ENCODE data around the gene CAMK4. TPM values are rescaled to one million over a fixed set of nuclear protein-coding genes. Genes with fewer than 3 reads are reported as not detected.

CAMK4 gene
- total and polyA plus RNA-seq, 3 donors from 2014 or later, result 35.4 to 76.9 (median 60.3) TPM

DNA sequence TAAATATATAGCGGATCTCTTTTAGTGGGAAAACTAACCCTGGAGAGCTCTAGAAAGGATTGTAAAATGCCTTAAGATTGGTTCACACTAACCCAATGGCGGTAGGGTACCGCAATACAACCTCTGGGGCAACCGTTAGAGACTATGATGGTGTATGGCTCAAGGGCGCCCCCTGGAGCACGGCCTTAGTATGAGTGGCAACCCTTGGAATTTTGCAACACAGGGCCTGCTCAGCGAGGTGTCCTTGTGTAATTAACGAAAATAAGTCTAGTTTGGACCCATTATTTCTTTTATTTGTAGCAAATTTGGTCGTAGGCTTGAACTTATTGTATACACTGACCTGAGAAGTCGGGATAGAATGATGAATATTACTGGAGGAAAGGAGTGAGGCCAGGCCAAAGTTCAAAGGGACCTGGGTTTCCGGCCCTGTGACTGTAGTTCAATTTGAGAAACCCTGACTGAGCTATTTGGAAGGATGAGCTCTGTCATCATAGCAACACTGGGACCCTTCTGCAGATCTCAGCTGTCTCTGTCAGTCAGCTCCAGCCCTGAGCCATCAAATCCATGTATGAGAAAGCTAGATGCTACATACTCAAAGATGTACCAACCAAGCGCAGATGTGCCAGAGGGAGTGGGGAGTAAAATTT, 54.8 kb downstream of the CAMK4 start:
- Histone ChIP-seq H3K27me3 (no peaks in the 10 kb centered on the region), H3K36me3 (ENCODE audit: low read depth, missing control alignments) (no peaks in the 10 kb centered on the region), H3K4me3 (no peak overlapping the region), H3K27ac (no peak overlapping the region), H3K4me1 (no peaks in the 10 kb centered on the region), H3K9me3 (no peaks in the 10 kb centered on the region)
- TF ChIP-seq, protein P1, sequence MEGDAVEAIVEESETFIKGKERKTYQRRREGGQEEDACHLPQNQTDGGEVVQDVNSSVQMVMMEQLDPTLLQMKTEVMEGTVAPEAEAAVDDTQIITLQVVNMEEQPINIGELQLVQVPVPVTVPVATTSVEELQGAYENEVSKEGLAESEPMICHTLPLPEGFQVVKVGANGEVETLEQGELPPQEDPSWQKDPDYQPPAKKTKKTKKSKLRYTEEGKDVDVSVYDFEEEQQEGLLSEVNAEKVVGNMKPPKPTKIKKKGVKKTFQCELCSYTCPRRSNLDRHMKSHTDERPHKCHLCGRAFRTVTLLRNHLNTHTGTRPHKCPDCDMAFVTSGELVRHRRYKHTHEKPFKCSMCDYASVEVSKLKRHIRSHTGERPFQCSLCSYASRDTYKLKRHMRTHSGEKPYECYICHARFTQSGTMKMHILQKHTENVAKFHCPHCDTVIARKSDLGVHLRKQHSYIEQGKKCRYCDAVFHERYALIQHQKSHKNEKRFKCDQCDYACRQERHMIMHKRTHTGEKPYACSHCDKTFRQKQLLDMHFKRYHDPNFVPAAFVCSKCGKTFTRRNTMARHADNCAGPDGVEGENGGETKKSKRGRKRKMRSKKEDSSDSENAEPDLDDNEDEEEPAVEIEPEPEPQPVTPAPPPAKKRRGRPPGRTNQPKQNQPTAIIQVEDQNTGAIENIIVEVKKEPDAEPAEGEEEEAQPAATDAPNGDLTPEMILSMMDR (IDR thresholded peaks at IDR 0.05), result peak; percentile 34 to 65 (median 61)
- no peak for TF ChIP-seq POLR2A (IDR thresholded peaks at IDR 0.05)
- peak; percentile 85 for DNase-seq
- WGBS, 2 donors, result 54 to 55% methylated on average over 12 of the region's 12 CpGs
- intact Hi-C loops (cut with DNase I; ENCODE audit: low total_unique reads), result no loop called here

DNA sequence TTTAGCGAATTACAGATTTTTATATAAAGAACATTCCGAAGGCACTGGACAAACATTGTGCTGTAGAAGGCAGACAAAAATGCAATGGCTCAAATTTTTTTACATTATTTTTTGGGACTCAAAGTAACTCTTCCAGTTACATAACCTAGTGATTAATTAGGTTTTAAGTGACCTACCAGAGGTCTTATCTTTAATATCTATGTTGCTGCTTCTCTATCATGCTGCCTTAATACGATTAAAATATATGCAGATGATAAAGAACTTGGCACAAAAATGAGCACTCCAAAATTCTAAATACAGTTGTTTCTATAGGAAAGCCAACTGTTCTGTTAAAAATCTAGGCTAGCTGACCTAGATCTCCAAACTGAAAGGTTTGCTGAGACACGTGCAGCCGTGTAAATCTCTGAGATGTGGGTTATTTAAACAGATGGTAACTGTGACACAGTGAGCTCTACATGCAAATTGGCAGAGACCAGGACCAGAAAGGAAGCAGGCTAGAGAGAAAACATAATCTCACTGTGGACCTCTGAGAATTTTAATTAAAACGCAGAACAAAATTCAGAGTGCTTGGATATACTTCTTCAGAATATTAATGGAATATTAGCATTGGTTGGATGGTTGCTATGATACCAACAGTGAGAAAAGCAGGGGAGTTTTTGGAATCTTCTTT, 56.2 kb downstream of the CAMK4 start:
- 59 to 60% methylated on average over 6 of the region's 6 CpGs for WGBS, 2 donors
- intact Hi-C loops (cut with DNase I; ENCODE audit: low total_unique reads), result no loop called here
- no peak for DNase-seq

DNA sequence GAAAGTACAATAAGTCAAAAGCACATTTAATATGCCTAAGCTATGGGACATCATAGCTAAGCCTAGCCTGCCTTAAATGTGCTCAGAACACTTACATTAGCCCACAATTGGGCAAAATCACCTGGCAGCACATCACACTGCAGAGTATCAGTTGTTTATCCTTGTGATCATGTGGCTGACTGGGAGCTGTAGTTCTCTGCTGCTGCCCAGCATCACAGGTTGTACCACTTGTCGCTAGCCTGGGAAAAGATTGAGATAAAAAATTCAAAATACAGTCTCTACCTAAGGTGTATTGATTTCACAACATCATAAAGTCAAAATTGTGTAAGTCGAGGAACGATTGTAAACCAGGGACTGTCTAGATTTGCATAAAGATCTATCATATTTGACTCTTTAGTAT, 58.6 kb downstream of the CAMK4 start:
- no peaks in the 10 kb centered on the region for H3K27me3 ChIP-seq
- DNase-seq, result no peak
- H3K36me3 ChIP-seq (ENCODE audit: low read depth, missing control alignments), result no peaks in the 10 kb centered on the region
- TF ChIP-seq, protein P1 (IDR thresholded peaks at IDR 0.05), result no peak
- no peak for TF ChIP-seq POLR2A (IDR thresholded peaks at IDR 0.05)
- no peaks in the 10 kb centered on the region for H3K4me1 ChIP-seq
- intact Hi-C loops (cut with DNase I; ENCODE audit: low total_unique reads), result no loop called here
- 94 to 95% methylated on average over 3 of the region's 3 CpGs for WGBS, 2 donors
- H3K27ac ChIP-seq, result no peak overlapping the region
- no peaks in the 10 kb centered on the region for H3K9me3 ChIP-seq
- no peak overlapping the region for H3K4me3 ChIP-seq

More for the DNA sequence above, 56.2 kb downstream of the CAMK4 start:
- no peaks in the 10 kb centered on the region for H3K9me3 ChIP-seq
- TF ChIP-seq, protein P1 (IDR thresholded peaks at IDR 0.05), result no peak
- TF ChIP-seq POLR2A (IDR thresholded peaks at IDR 0.05), result no peak
- no peaks in the 10 kb centered on the region for H3K36me3 ChIP-seq (ENCODE audit: low read depth, missing control alignments)
- no peaks in the 10 kb centered on the region for H3K4me1 ChIP-seq
- no peak overlapping the region for H3K27ac ChIP-seq
- no peak overlapping the region for H3K4me3 ChIP-seq
- no peaks in the 10 kb centered on the region for H3K27me3 ChIP-seq

DNA sequence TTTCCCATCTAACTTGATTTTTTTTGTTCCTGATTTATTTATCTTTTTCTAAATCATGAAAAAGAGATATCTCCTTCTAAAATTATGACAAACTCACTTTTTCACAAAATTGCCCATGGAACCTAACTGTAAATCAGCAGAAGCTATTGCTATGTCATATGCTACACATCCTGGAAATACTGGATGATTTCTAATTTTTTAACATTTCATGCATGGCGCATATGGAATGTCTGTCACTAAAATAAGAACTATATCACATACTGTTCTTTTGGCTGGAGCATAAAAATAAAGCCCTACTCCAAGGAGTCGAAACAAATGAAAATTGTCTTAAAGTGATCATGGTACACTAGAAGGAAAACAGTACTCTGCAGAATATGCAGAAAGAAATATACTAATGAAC, 60.6 kb downstream of the CAMK4 start:
- WGBS, 2 donors, result 46 to 64% methylated on average over 2 of the region's 2 CpGs
- H3K4me1 ChIP-seq, result no peaks in the 10 kb centered on the region
- H3K9me3 ChIP-seq, result no peaks in the 10 kb centered on the region
- DNase-seq, result no peak
- H3K27ac ChIP-seq, result no peak overlapping the region
- intact Hi-C loops (cut with DNase I; ENCODE audit: low total_unique reads), result no loop called here
- H3K36me3 ChIP-seq (ENCODE audit: low read depth, missing control alignments), result no peaks in the 10 kb centered on the region
- TF ChIP-seq, protein P1 (IDR thresholded peaks at IDR 0.05), result no peak
- no peak for TF ChIP-seq POLR2A (IDR thresholded peaks at IDR 0.05)
- H3K4me3 ChIP-seq, result no peak overlapping the region
- no peaks in the 10 kb centered on the region for H3K27me3 ChIP-seq

DNA sequence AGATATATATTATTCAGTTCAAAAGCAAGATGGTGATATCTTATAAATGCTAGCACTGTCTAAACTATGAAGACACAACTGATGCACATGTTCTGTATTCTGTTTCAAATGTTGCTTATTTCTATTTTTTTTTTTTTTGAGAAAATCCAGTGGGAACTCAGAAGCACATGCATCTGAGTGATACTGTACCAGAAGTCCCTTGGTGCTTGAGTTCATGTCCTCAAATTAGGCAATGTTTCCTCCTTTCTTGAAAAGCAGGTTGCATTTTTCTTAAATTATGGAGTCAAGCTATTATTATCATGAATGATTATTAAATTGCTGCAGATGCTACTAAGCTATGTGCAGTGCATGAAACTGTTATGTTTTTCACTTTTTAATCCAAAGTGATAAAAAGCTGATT, 70.4 kb downstream of the CAMK4 start:
- intact Hi-C loops (cut with DNase I; ENCODE audit: low total_unique reads), result no loop called here
- H3K4me3 ChIP-seq, result no peak overlapping the region
- H3K27me3 ChIP-seq, result no peaks in the 10 kb centered on the region
- no peak for TF ChIP-seq POLR2A (IDR thresholded peaks at IDR 0.05)
- no peak overlapping the region for H3K27ac ChIP-seq
- no peaks in the 10 kb centered on the region for H3K36me3 ChIP-seq (ENCODE audit: low read depth, missing control alignments)
- H3K9me3 ChIP-seq, result no peaks in the 10 kb centered on the region
- DNase-seq, result no peak
- no peaks in the 10 kb centered on the region for H3K4me1 ChIP-seq
